NCI-H2196 (cell line): Measurements from ENCODE around the gene DOK3.

Experiments used
- DNase-seq: peaks from one replicate; lab custom pipeline; 2025; ENCODE audit not compliant: unreplicated experiment; lab: John Stamatoyannopoulos, UW

DOK3 gene

DNA sequence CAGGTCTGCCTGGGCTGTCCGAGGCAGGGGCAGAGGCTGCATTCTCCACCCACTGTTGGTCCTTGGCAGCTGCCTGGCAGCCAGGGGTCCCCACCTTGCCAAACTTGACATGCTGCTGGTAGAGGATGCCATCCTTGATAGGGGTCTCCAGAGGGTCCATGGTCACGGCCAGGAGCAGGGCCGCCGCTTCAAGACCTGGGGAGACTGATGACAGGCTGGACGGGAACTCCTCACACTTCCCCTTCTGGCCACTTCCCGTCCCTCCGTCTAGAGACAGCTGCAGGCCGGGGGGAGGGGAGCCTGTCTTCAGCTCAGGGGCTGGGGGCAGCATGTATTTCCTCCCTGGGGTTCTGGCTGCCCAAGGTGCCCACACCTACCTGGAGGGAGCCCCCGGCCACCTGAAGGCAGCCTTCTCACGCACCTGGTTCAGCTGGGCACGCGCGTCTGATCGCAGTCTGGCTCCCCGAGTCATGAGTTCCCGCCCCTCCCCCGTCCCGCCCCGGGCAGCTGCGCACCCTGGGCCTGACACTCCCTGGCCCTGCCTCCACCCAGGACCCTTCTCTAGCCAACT is at the start of gene DOK3:
DOK3 (minus strand) TSS at position 446 of the 571 bp plus-strand sequence; CDS start at position 160, 286 bp downstream.
- no peak for DNase-seq

GRCh38 chr5:177557796-177558195 is 48.2 kb upstream of the DOK3 start:
- no peak for DNase-seq

DNA sequence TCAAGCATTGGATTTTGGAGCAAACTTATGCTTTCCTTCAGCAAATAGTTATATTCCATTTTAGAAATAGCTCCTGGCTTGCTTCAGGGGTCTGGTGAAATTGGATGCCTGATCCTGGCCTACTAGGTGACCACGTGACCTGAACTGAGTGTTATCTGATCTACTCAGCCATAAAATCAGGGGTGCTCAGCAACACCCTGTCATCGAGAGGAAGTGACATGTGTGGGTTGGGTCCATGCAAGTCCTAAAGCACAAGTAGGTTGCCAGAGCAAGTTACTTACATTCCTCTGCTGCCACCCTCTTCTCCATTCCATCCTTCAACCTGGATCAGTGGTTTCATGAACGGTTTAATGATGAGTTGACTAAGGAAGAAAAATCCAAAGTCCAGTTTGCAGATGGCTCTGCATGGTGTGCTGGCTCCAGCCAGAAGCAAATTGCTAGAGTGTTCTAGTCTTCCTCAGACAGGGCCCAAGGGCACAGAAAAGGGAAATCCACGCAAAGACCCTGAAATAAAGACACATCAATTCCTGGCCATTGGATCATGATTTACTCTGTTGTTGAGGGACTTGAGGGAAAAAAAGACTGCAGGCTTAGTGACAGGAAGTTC is 47.5 kb upstream of the DOK3 start:
- no peak for DNase-seq

GRCh38 chr5:177555665-177556064 is 46.0 kb upstream of the DOK3 start:
- no peak for DNase-seq

DNA sequence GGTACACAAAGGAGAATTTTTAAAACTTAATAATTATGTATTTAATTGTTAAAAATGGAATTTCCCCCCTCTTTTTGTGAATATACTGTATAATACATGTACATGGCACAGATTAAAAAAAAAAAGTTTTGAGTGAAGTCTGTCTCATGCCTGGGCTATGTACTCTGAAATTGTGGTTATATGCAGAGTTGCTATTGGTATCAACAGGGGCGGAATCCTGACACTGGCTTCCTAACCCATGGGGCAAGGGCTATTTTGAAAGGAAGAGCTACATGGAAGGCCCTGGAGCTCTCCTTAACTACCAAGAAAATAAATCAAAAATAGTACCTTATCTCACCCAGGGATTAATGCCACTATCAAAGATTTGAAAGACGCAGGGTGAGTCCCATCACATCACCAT is 45.6 kb upstream of the DOK3 start:
- no peak for DNase-seq

DNA sequence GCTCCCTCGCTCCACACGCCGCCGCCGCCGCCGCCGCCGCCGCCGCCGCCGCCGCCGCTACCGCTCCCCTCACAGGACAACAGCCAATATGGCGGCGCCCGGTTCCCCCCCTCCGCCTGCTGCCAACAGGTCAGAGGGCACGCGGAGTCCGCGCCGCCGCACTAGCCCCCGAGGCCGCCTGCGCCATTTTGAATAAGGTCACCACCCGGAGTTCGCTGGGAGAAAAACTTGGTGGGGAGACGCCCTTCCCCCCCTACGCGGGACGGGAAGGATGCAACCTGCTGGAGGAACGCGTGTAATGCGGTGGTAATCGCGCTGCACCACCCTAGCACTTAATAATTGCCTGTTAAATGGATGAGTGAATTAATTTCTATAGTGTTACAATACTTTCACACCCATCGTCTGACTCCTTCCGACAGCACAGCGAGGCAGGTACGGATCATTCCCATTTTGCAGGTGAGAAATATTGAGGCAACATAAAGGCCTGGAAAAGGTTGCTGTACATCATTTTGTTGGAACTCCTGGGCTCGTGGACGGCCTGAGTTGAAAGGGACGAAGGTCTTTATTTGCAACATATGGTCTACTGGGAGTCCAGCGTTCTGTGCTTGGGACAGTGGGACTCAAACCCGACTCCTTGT is 45.0 kb upstream of the DOK3 start, which contains the start of gene FAM193B:
FAM193B (minus strand) TSS at position 90 of the 638 bp plus-strand sequence. CDS start 105 bp downstream, outside the sequence.
- DNase-seq = peak; percentile 91

GRCh38 chr5:177553671-177554429 is 44.2 kb upstream of the DOK3 start:
- DNase-seq = no peak

- DNase-seq = no peak
Observed at GRCh38 chr5:177552839-177553455, 43.3 kb upstream of the DOK3 start.

- no peak for DNase-seq
Observed at GRCh38 chr5:177550122-177550521, 40.5 kb upstream of the DOK3 start.

GRCh38 chr5:177548495-177548894 is 38.9 kb upstream of the DOK3 start:
- DNase-seq = no peak

DNA sequence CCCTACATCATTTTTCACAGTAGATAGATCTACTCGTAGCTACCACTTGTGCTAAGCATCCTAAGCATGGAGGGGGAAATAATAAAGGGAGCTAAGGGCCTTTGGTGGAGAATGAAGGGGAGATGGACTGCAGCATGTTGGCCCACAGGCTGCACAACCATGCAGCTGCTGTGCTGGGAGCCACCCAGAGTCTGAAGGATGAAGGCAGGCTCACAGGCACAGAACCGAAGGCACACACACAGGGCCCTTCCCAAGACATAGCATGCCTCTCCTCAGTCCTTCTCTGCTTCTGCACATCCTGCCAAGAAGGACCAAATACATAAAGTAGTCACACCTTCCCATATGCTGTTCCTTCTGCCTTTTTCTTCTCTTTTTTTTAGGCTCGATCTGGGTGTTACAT is 38.1 kb upstream of the DOK3 start:
- DNase-seq = no peak

GRCh38 chr5:177546258-177546741 is 36.7 kb upstream of the DOK3 start:
- peak; percentile 14 for DNase-seq

- DNase-seq = no peak
Observed at GRCh38 chr5:177545487-177546257, 36.0 kb upstream of the DOK3 start.

- no peak for DNase-seq
Observed at GRCh38 chr5:177542816-177543465, 33.3 kb upstream of the DOK3 start.

DNA sequence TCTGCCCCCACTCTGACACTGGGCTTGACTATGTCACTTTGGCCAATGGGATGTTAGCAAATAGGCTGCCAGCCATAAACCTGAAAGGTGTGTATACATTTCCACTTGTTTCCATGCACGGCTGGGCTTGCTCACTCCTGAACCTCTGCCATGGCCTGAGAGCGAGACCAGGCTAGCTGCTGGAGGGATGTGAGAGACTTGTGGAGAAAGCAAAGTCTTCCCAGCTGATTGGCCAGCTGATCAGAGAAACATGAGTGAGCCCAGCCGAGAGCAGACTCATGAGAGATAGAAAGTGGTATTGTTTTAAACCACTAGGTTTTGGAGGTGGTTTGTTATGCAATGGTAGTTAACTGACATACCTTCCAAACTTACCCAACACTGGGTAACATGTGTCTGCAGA is 30.8 kb upstream of the DOK3 start:
- DNase-seq = peak; percentile 30

DNA sequence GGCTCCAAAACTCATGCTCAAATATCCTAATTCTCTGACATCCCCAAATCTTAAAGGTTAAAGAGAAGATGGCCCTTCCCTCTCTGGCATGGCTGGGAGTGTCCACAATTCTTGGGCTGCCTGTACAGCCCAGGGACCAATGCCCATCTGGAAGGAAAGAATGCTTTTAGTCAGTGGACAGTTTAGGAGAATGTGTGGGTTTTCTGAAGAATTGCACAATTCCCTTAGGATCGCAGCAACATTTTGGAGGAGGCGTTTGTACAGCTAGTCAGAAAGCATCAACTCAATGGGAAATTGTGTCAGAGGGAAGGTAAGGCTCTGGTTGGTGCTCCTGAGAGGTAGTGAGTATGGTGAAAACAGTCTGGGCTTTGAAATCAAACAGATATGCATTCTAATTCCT is 29.8 kb upstream of the DOK3 start:
- DNase-seq = no peak

- DNase-seq = no peak
Observed at GRCh38 chr5:177538876-177539275, 29.2 kb upstream of the DOK3 start.

DNA sequence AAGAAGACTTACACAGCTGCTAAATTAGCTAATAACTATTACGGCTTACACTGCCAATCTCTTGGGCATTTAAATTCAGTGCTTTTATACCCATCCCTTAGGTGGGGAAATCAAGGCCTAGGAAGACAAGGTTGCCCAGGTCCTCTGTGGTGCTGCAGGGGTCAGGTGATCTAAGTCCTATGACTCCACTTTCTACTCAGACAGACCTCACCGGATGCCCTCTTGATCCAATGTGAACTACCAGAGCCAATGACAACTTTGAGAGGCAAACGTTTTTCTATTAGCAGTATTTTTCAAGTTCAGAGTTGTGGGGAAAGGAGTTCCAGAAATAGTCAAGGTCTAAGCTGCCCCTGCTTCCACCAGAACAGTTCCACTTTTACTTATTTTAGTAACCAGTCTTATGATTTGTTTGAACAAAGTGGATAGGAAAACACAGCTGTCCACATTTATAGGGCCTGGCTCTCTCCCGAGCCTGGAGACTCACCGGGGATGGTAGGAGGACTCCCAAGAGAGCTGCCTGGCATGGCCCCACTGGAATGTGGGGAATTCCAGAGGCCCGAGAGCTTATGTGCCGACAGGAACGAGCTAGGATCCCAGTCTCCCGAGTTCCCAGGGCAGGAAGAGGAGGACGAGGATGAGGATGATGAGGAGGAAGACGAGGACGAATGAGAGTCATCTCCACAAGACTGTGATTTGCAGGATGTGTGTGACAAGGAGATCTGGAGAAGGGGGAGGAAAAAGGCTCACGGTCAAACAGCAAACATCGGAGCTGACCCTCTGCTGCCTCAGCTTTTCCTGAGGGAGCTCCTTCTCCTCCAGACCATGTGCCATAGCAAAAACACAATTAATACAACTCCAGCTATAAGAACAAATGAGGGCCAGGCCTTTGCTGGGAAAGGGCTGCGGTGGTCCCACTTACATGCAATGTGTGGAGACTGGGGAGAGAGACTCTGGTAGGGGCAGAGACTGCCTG is 28.0 kb upstream of the DOK3 start:
- DNase-seq = no peak

DNA sequence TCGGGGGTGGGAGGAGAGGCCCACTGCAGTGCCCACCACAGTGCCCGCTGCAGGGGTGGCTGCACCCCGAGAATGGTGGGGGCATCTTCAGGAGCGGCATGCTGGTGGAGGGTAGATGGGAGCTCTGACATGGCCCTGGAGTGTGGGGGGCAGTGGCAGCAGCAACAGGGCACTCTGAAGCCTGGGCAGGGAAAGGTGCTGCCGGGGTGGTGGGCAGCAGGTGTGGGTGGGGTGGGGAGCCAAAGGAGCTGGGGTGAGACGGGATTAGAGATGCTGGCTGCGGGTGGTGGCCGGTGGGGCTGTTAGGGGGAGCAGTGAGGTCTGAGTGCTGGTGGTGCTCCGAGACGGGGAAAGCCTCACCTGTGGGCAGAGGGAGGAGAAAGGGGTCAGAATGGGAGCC is 26.8 kb upstream of the DOK3 start:
- DNase-seq = no peak
